Fibroblast of peridontal ligament (primary cell): ENCODE measurements around the gene ZDHHC14.
"Not testable (repeated sequence)": the region's sequence is repeated elsewhere in the genome, so short reads cannot be mapped to it uniquely, and the experiment has no call there.

ENCODE experiments used
- DNase-seq: peaks from one replicate; pipeline ENCODE4 v3.0.0-alpha.2; 2010; ENCODE audit errors: extremely low read depth

Gene ZDHHC14

GRCh38 chr6:157714153-157714490 lies 333.1 kb downstream of the ZDHHC14 start:
- DNase-seq = peak; percentile 79

GRCh38 chr6:157715728-157716164 lies 334.8 kb downstream of the ZDHHC14 start:
- peak; percentile 100 for DNase-seq

- no peak for DNase-seq
Observed at GRCh38 chr6:157716251-157716995, 335.4 kb downstream of the ZDHHC14 start.

GRCh38 chr6:157717340-157717748 lies 336.4 kb downstream of the ZDHHC14 start:
- no peak for DNase-seq

- DNase-seq = no peak
Observed at GRCh38 chr6:157718503-157719187, 337.7 kb downstream of the ZDHHC14 start.

GRCh38 chr6:157720964-157721363 lies 340.0 kb downstream of the ZDHHC14 start:
- not testable (repeated sequence) for DNase-seq

- no peak for DNase-seq
Observed at GRCh38 chr6:157721426-157721825, 340.4 kb downstream of the ZDHHC14 start.

- no peak for DNase-seq
Observed at GRCh38 chr6:157721830-157722229, 340.8 kb downstream of the ZDHHC14 start.

GRCh38 chr6:157723376-157723775 lies 342.4 kb downstream of the ZDHHC14 start:
- DNase-seq = peak; percentile 35

GRCh38 chr6:157724138-157724820 lies 343.3 kb downstream of the ZDHHC14 start:
- DNase-seq = no peak

GRCh38 chr6:157724960-157725741 lies 344.2 kb downstream of the ZDHHC14 start:
- DNase-seq = peak; percentile 88

GRCh38 chr6:157725836-157726235 lies 344.8 kb downstream of the ZDHHC14 start:
- no peak for DNase-seq

GRCh38 chr6:157726892-157727628 lies 346.1 kb downstream of the ZDHHC14 start:
- peak; percentile 42 for DNase-seq
